Loucy (cell line): ENCODE data around the gene BAMBI.

ENCODE experiments used
- H2AFZ ChIP-seq: fragments of 200-600 bp; sonication (generic); 2 replicates; pipeline ENCODE4 v1.6.0; 2016; ENCODE audit warnings: antibody characterized with exemption, mild to moderate bottlenecking, low read length, moderate library complexity
- H3F3A ChIP-seq: fragments of 200-600 bp; 2 replicates; pipeline ENCODE4 v1.6.0; 2016; ENCODE audit warnings: antibody characterized with exemption, low read depth, mild to moderate bottlenecking
- H3K27me3 ChIP-seq: fragments of 200-600 bp; sonication (generic); 2 replicates; pipeline ENCODE4 v1.6.1; 2014; ENCODE audit warnings: low read length, mild to moderate bottlenecking; ENCODE audit not compliant: insufficient read depth, poor library complexity, severe bottlenecking
- H3K36me3 ChIP-seq: fragments of 200-600 bp; sonication (generic); 2 replicates; pipeline ENCODE4 v1.6.1; 2016; ENCODE audit warnings: low read length; ENCODE audit not compliant: insufficient read depth
- H3K4me1 ChIP-seq: fragments of 200-600 bp; sonication (generic); 2 replicates; pipeline ENCODE4 v1.5.1; 2014; ENCODE audit warnings: low read length, mild to moderate bottlenecking; ENCODE audit not compliant: insufficient read depth, poor library complexity, severe bottlenecking
- H3K4me2 ChIP-seq: fragments of 200-600 bp; sonication (generic); 2 replicates; pipeline ENCODE4 v1.6.0; 2014; ENCODE audit warnings: antibody characterized with exemption, low read length, low read depth, mild to moderate bottlenecking; ENCODE audit not compliant: poor library complexity, severe bottlenecking
- H3K4me3 ChIP-seq: fragments of 200-600 bp; sonication (generic); 2 replicates; pipeline ENCODE4 v1.5.1; 2014; ENCODE audit warnings: low read length, mild to moderate bottlenecking, mixed read lengths; ENCODE audit not compliant: poor library complexity, severe bottlenecking
- H3K79me2 ChIP-seq: fragments of 200-600 bp; sonication (generic); 2 replicates; pipeline ENCODE4 v1.6.1; 2014; ENCODE audit warnings: low read length; ENCODE audit not compliant: insufficient read depth
- H3K9ac ChIP-seq: fragments of 200-600 bp; sonication (generic); 2 replicates; pipeline ENCODE4 v1.6.0; 2014; ENCODE audit warnings: mild to moderate bottlenecking, low read depth, low read length, moderate library complexity; ENCODE audit not compliant: poor library complexity, severe bottlenecking
- H3K9me2 ChIP-seq: fragments of 200-600 bp; sonication (generic); replicated peaks from 2 replicates; pipeline ENCODE4 v1.6.1; 2016; ENCODE audit warnings: low read depth, low read length, mixed read lengths
- H3K9me3 ChIP-seq: fragments of 200-600 bp; sonication (generic); 2 replicates; pipeline ENCODE4 v1.6.1; 2014; ENCODE audit warnings: mild to moderate bottlenecking, antibody characterized with exemption, low read length, low read depth; ENCODE audit not compliant: insufficient read depth
- H4K20me1 ChIP-seq: fragments of 200-600 bp; sonication (generic); 2 replicates; pipeline ENCODE4 v1.6.0; 2014; ENCODE audit warnings: antibody characterized with exemption, low read length, mild to moderate bottlenecking; ENCODE audit not compliant: insufficient read depth, poor library complexity, severe bottlenecking
- CTCF ChIP-seq: fragments of 200-600 bp; sonication (generic); conservative IDR thresholded peaks from 2 replicates; pipeline ENCODE4 v1.5.1; 2014; ENCODE audit warnings: mild to moderate bottlenecking, antibody characterized with exemption, low read length
- EZH2phosphoT487 ChIP-seq: fragments of 200-600 bp; IDR thresholded peaks from 2 replicates; pipeline ENCODE4 v1.6.1; 2018; ENCODE audit warnings: antibody characterized with exemption, mild to moderate bottlenecking, moderate library complexity, borderline replicate concordance

Gene BAMBI

GRCh38 chr10:28676968-28677887, at the start of gene BAMBI:
Gene BAMBI (plus strand): TSS chr10:28677521. CDS start chr10:28677898, 377 bp downstream.
- Histone ChIP-seq H3K27me3 (peaks cover 15% of the 10 kb centered on the region), H3K9ac (peak within 1 kb of the TSS; percentile 70), H3K4me1 (peaks cover 24% of the 10 kb centered on the region), H3K4me3 (peak within 1 kb of the TSS; percentile 73), H3K36me3 (no peaks in the 10 kb centered on the region), H3K9me3 (no peaks in the 10 kb centered on the region), H3K4me2 (peak within 1 kb of the TSS; percentile 92), H3F3A (no peaks in the 10 kb centered on the region), H4K20me1 (no peaks in the 10 kb centered on the region), H2AFZ (peak within 1 kb of the TSS; percentile 84), H3K79me2 (no peaks in the 10 kb centered on the region), H3K9me2 (no peaks in the 10 kb centered on the region)
- TF ChIP-seq CTCF = peak; percentile 41
- TF ChIP-seq EZH2phosphoT487 = no peak

- Histone ChIP-seq H3K9me3 (no peaks in the 10 kb centered on the region), H2AFZ (0 out of 2 replicates have a peak overlapping the region, but pooled peaks have one; percentile 61), H3K79me2 (no peaks in the 10 kb centered on the region), H3K27me3 (no peaks in the 10 kb centered on the region), H3K36me3 (no peaks in the 10 kb centered on the region), H4K20me1 (no peaks in the 10 kb centered on the region), H3F3A (peaks cover 3% of the 10 kb centered on the region; the same call in 1 of the 2 replicates), H3K4me2 (no peak overlapping the region), H3K4me3 (no peak overlapping the region), H3K9ac (no peak overlapping the region), H3K4me1 (no peaks in the 10 kb centered on the region), H3K9me2 (no peaks in the 10 kb centered on the region)
- TF ChIP-seq EZH2phosphoT487 = no peak
- peak; percentile 93 for TF ChIP-seq CTCF
Measured at GRCh38 chr10:28628184-28628893, 49.0 kb upstream of the BAMBI start.

- Histone ChIP-seq H3F3A (no peaks in the 10 kb centered on the region), H3K27me3 (no peaks in the 10 kb centered on the region), H3K4me1 (no peaks in the 10 kb centered on the region), H3K4me3 (no peak overlapping the region), H3K9me2 (no peaks in the 10 kb centered on the region), H2AFZ (no peak overlapping the region), H4K20me1 (no peaks in the 10 kb centered on the region), H3K9me3 (no peaks in the 10 kb centered on the region), H3K36me3 (no peaks in the 10 kb centered on the region), H3K79me2 (no peaks in the 10 kb centered on the region), H3K9ac (no peak overlapping the region), H3K4me2 (no peak overlapping the region)
- TF ChIP-seq CTCF (no peak), EZH2phosphoT487 (no peak)
Measured at GRCh38 chr10:28631896-28632583, 45.3 kb upstream of the BAMBI start.
